ENCODE measurements around the gene INAFM2. TPM values are rescaled to one million over a fixed set of nuclear protein-coding genes. Genes with fewer than 3 reads are reported as not detected.

The INAFM2 gene
- total RNA-seq, 4 donors from 2014 or later: 39.0 to 41.3 (median 40.7) TPM

GRCh38 chr15:40372981-40373380 lies 49.5 kb downstream of the INAFM2 start:
- H3K4me1 ChIP-seq: peaks cover 6 to 9% (median 7%) of the 10 kb centered on the region in 4 donors
- no peaks in the 10 kb centered on the region for H3K9me3 ChIP-seq
- no peak for TF ChIP-seq POLR2AphosphoS5 (IDR thresholded peaks at IDR 0.05)
- no peak for TF ChIP-seq POLR2A (IDR thresholded peaks at IDR 0.05; ENCODE audit: low read depth)
- H3K36me3 ChIP-seq: no peaks in the 10 kb centered on the region
- H3K27me3 ChIP-seq: no peaks in the 10 kb centered on the region
- intact Hi-C loops (cut with DNase I): no loop called here
- WGBS: 37% methylated on average over 2 of the region's 2 CpGs
- DNase-seq (ENCODE audit: extremely low spot score): no peak
- no peak overlapping the region for H3K27ac ChIP-seq (replicated peaks in 1 of 4)
- no peak overlapping the region for H3K4me3 ChIP-seq

Other genes with a start within 250 kb of the INAFM2 start
- gene BMF, start 214.8 kb upstream of the INAFM2 start, total RNA-seq: 1 to 10 TPM; 4.6 to 8.3 (median 6.3) TPM
- 1 to 10 TPM in 1 of 4 donors, under 1 TPM in 2, not detected in 1; 0.06 to 1.3 (median 0.17) TPM for gene BUB1B, start 162.6 kb upstream of the INAFM2 start, total RNA-seq
- gene PAK6, start 84.6 kb upstream of the INAFM2 start, total RNA-seq: under 1 TPM in 3 of 4 donors, not detected in 1; 0.33 to 0.52 (median 0.45) TPM
- not detected for gene ANKRD63, start 40.6 kb upstream of the INAFM2 start, total RNA-seq
- gene PLCB2, start 15.8 kb upstream of the INAFM2 start, total RNA-seq: 10 to 100 TPM in 1 of 4 donors, 1 to 10 TPM in 3; 5.8 to 13.3 (median 9.7) TPM
- 10 to 100 TPM; 22.9 to 82.6 (median 56.3) TPM for gene CCDC9B, start 17.2 kb downstream of the INAFM2 start, total RNA-seq
- gene PHGR1, start 27.3 kb downstream of the INAFM2 start, total RNA-seq: 1 to 10 TPM in 1 of 4 donors, not detected in 3; 1.8 TPM
- gene DISP2, start 34.5 kb downstream of the INAFM2 start, total RNA-seq: under 1 TPM; 0.13 to 0.42 (median 0.26) TPM
- gene KNSTRN, start 59.0 kb downstream of the INAFM2 start, total RNA-seq: 10 to 100 TPM in 1 of 4 donors, 1 to 10 TPM in 3; 4.6 to 15.6 (median 6.4) TPM
- gene IVD, start 82.1 kb downstream of the INAFM2 start, total RNA-seq: 10 to 100 TPM; 38.8 to 50.7 (median 44.7) TPM
- gene BAHD1, start 117.3 kb downstream of the INAFM2 start, total RNA-seq: 10 to 100 TPM; 11.6 to 29.6 (median 22.3) TPM
- 10 to 100 TPM in 3 of 4 donors, 1 to 10 TPM in 1; 7.9 to 16.6 (median 12.5) TPM for gene CHST14, start 147.3 kb downstream of the INAFM2 start, total RNA-seq
- 10 to 100 TPM; 24.9 to 38.3 (median 36.0) TPM for gene CCDC32, start 241.3 kb downstream of the INAFM2 start, total RNA-seq
- gene RPUSD2, start 245.6 kb downstream of the INAFM2 start, total RNA-seq: 10 to 100 TPM in 3 of 4 donors, 1 to 10 TPM in 1; 8.7 to 13.5 (median 10.6) TPM

Measured in esophagus muscularis mucosa (tissue), 4 donors.